IMR-90 (cell line): ENCODE data around the gene RAPGEF5. TPM values are rescaled to one million over a fixed set of nuclear protein-coding genes. Genes with fewer than 3 reads are reported as not detected.

Experiments
- ATAC-seq: fragments of 200-7000 bp; cut with Tn5 transposase; 2 replicates; pipeline ENCODE4 v1.9.1; 2020; ENCODE audit warnings: low read depth, mild to moderate bottlenecking, moderate library complexity
- BruUV-seq: library from RNA; stranded (reverse); fragments of 400-500 nt; replicated peaks from 2 replicates; lab custom pipeline; 2021; lab: Mats Ljungman, UMichigan
- CTCF ChIA-PET: fragments of 300-600 bp; formaldehyde crosslinking; extraction: SDS; loops from one replicate; lab custom pipeline; 2021; ENCODE audit warnings: antibody characterized with exemption; lab: Yijun Ruan, JAX
- POLR2A ChIA-PET: fragments of 300-600 bp; sonication (Branson Sonifier 250); formaldehyde crosslinking; loops from one replicate; lab custom pipeline; 2022; ENCODE audit warnings: antibody characterized with exemption; ENCODE audit not compliant: unreplicated experiment; lab: Charles Lee
- DNase-seq: peaks from one replicate; pipeline ENCODE4 v3.0.0; 2013
- H2AFZ ChIP-seq: replicated peaks from 2 replicates; pipeline ENCODE3; 2013; ENCODE audit warnings: low read length, mild to moderate bottlenecking; ENCODE audit not compliant: poor library complexity
- H2AK5ac ChIP-seq: 2 replicates; pipeline ENCODE4 v1.6.1; 2013; ENCODE audit warnings: low read depth, low read length, inconsistent platforms
- H2AK9ac ChIP-seq: replicated peaks from 2 replicates; pipeline ENCODE3; 2013; ENCODE audit warnings: mild to moderate bottlenecking, low read depth, low read length, moderate library complexity; ENCODE audit not compliant: poor library complexity
- H2BK120ac ChIP-seq: 2 replicates; pipeline ENCODE4 v1.6.1; 2013; ENCODE audit warnings: low read depth, low read length, inconsistent platforms
- H2BK15ac ChIP-seq: 3 replicates; pipeline ENCODE4 v1.6.1; 2013; ENCODE audit warnings: low read depth, low read length, inconsistent platforms
- H2BK20ac ChIP-seq: 2 replicates; pipeline ENCODE4 v1.6.1; 2013; ENCODE audit warnings: low read depth, mild to moderate bottlenecking, inconsistent platforms, low read length, moderate library complexity
- H2BK5ac ChIP-seq: 2 replicates; pipeline ENCODE4 v1.6.1; 2013; ENCODE audit warnings: mild to moderate bottlenecking, low read depth, low read length, inconsistent platforms; ENCODE audit not compliant: poor library complexity, severe bottlenecking
- H3K14ac ChIP-seq: replicated peaks from 2 replicates; pipeline ENCODE4 v1.6.1; 2013; ENCODE audit warnings: low read depth, low read length, inconsistent platforms
- H3K18ac ChIP-seq: 2 replicates; pipeline ENCODE4 v1.6.1; 2013; ENCODE audit warnings: low read depth, low read length, control low read depth
- H3K23ac ChIP-seq: 2 replicates; pipeline ENCODE4 v1.6.1; 2013; ENCODE audit warnings: low read depth, low read length, inconsistent platforms
- H3K27ac ChIP-seq: 2 replicates; pipeline ENCODE4 v1.5.1; 2013; ENCODE audit warnings: mild to moderate bottlenecking, control low read depth, low read length; ENCODE audit not compliant: insufficient read depth
- H3K27me3 ChIP-seq: 2 replicates; pipeline ENCODE4 v1.6.1; 2013; ENCODE audit warnings: low read length; ENCODE audit not compliant: control insufficient read depth, insufficient read depth
- H3K36me3 ChIP-seq: 2 replicates; pipeline ENCODE4 v1.6.1; 2013; ENCODE audit warnings: low read length, mixed read lengths; ENCODE audit not compliant: control insufficient read depth, insufficient read depth
- H3K4ac ChIP-seq: 2 replicates; pipeline ENCODE4 v1.6.1; 2013; ENCODE audit warnings: low read depth, low read length, inconsistent platforms
- H3K4me1 ChIP-seq: 2 replicates; pipeline ENCODE4 v1.6.1; 2013; ENCODE audit warnings: low read length, mixed read lengths; ENCODE audit not compliant: control insufficient read depth, insufficient read depth
- H3K4me2 ChIP-seq: 2 replicates; pipeline ENCODE4 v1.6.1; 2013; ENCODE audit warnings: low read depth, mild to moderate bottlenecking, control low read depth, low read length, moderate library complexity
- H3K4me3 ChIP-seq: 2 replicates; pipeline ENCODE4 v1.5.1; 2013; ENCODE audit warnings: low read depth, mild to moderate bottlenecking, control low read depth, low read length, moderate library complexity; ENCODE audit not compliant: insufficient read depth
- H3K56ac ChIP-seq: 2 replicates; pipeline ENCODE4 v1.6.1; 2013; ENCODE audit warnings: low read length, inconsistent platforms; ENCODE audit not compliant: insufficient read depth; ENCODE audit errors: extremely low read depth
- H3K79me1 ChIP-seq, 2 experiments: 2 replicates each; pipeline ENCODE4 v1.6.1; 2013; ENCODE audit warnings: low read length in 2 of 2, inconsistent platforms in 1 of 2, low read depth in 1 of 2
- H3K9ac ChIP-seq: 2 replicates; pipeline ENCODE4 v1.6.1; 2013; ENCODE audit warnings: low read depth, low read length, control low read depth
- H3K9me1 ChIP-seq: 2 replicates; pipeline ENCODE4 v1.6.1; 2013; ENCODE audit warnings: low read length, inconsistent platforms; ENCODE audit not compliant: insufficient read depth
- H3K9me3 ChIP-seq: 2 replicates; pipeline ENCODE4 v1.6.1; 2013; ENCODE audit warnings: low read length; ENCODE audit not compliant: control insufficient read depth, insufficient read depth
- H4K20me1 ChIP-seq: 2 replicates; pipeline ENCODE4 v1.6.1; 2013; ENCODE audit warnings: low read length, inconsistent platforms; ENCODE audit not compliant: insufficient read depth
- H4K5ac ChIP-seq: 2 replicates; pipeline ENCODE4 v1.6.1; 2013; ENCODE audit warnings: mild to moderate bottlenecking, low read depth, low read length, control low read depth
- H4K8ac ChIP-seq, 2 experiments: 2 replicates each; pipeline ENCODE4 v1.6.1; 2013; ENCODE audit warnings: low read depth in 2 of 2, low read length in 2 of 2, control low read depth in 1 of 2, inconsistent platforms in 1 of 2
- H4K91ac ChIP-seq: 2 replicates; pipeline ENCODE4 v1.6.1; 2013; ENCODE audit warnings: low read depth, low read length, inconsistent platforms; ENCODE audit not compliant: insufficient read depth
- BHLHE40 ChIP-seq: fragments of 150-350 bp; IDR thresholded peaks from 2 replicates; pipeline ENCODE4 v1.6.1; 2016; ENCODE audit warnings: mild to moderate bottlenecking, low read depth, low read length
- CHD1 ChIP-seq: IDR thresholded peaks from 2 replicates; pipeline ENCODE4 v1.6.1; 2012; ENCODE audit warnings: low read depth, low read length, improper control_type of control experiment
- FOS ChIP-seq: fragments of 150-350 bp; IDR thresholded peaks from 2 replicates; pipeline ENCODE4 v1.6.1; 2016; ENCODE audit warnings: low read depth, low read length
- MAFK ChIP-seq: IDR thresholded peaks from 2 replicates; pipeline ENCODE4 v1.6.1; 2012; ENCODE audit warnings: low read depth, low read length, improper control_type of control experiment
- MAZ ChIP-seq: IDR thresholded peaks from 2 replicates; pipeline ENCODE4 v1.6.1; 2012; ENCODE audit warnings: low read depth, mild to moderate bottlenecking, low read length, improper control_type of control experiment, moderate library complexity, borderline replicate concordance
- POLR2A ChIP-seq: IDR thresholded peaks from 2 replicates; pipeline ENCODE4 v1.6.1; 2012; ENCODE audit warnings: mild to moderate bottlenecking, low read depth, low read length
- RAD21 ChIP-seq: IDR thresholded peaks from 2 replicates; pipeline ENCODE4 v1.6.1; 2012; ENCODE audit warnings: low read length, improper control_type of control experiment
- RCOR1 ChIP-seq: IDR thresholded peaks from 2 replicates; pipeline ENCODE4 v1.6.1; 2012; ENCODE audit warnings: mild to moderate bottlenecking, low read length, improper control_type of control experiment; ENCODE audit not compliant: insufficient replicate concordance
- USF2 ChIP-seq: fragments of 150-350 bp; IDR thresholded peaks from 2 replicates; pipeline ENCODE4 v1.6.1; 2017; ENCODE audit warnings: mild to moderate bottlenecking, antibody characterized with exemption, low read length, low read depth
- WGBS, 2 experiments: methylation state at CpG; one replicate each; pipeline versions ENCODE4 v1.1.5 to v1.1.7; 2013; ENCODE audit warnings: missing lambda C conversion rate in 2 of 2; ENCODE audit not compliant: insufficient read length in 1 of 2; ENCODE audit errors: extremely low coverage in 2 of 2; 5-methylcytosine and 5-hydroxymethylcytosine counted together
- dilution Hi-C: fragments of 300-500 bp; cut with HindIII; formaldehyde crosslinking; loops from one replicate; pipeline ENCODE4 v1.14.3; 2018; ENCODE audit warnings: low sequenced_read_pairs; ENCODE audit not compliant: unreplicated experiment
- in situ Hi-C: fragments of 300-500 bp; cut with MboI; formaldehyde crosslinking; loops from 3 replicates; pipeline ENCODE4 v1.14.3; 2019; ENCODE audit warnings: low sequenced_read_pairs, inconsistent platforms, mixed read lengths
- intact Hi-C: fragments of 100-400 bp; cut with micrococcal nuclease; formaldehyde crosslinking; loops from 2 replicates; pipeline ENCODE4 v1.10.0; 2022
- polyA plus RNA-seq, 3 experiments: library from polyadenylated mRNA; depleted of rRNA; stranded (reverse); fragments of >200 nt; gene quantifications; 2 replicates each; pipeline ENCODE4 v1.2.3, GENCODE V29; 2012; ENCODE audit warnings: low replicate concordance in 1 of 3
- total RNA-seq: library from RNA; depleted of rRNA; stranded (reverse); fragments of >200 nt; gene quantifications from 2 replicates; pipeline ENCODE4 v1.2.3, GENCODE V29; 2012
- TF ChIP-seq, protein P1 (sequence below): fragments of 150-350 bp; IDR thresholded peaks from 2 replicates; pipeline ENCODE4 v1.6.1; 2016; ENCODE audit warnings: low read depth, mild to moderate bottlenecking, low read length, moderate library complexity, borderline replicate concordance
- TF ChIP-seq, protein P2 (sequence below): conservative IDR thresholded peaks from 2 replicates; pipeline ENCODE4 v1.5.1; 2012; ENCODE audit warnings: mild to moderate bottlenecking, low read depth, low read length, improper control_type of control experiment

RAPGEF5 gene
- total and polyA plus RNA-seq, 2 of the 4 experiments (the other 2 are of a cell fraction) = 0.05 to 0.18 TPM

- no peak overlapping the region for H4K8ac ChIP-seq
- no peak overlapping the region for H2BK120ac ChIP-seq
- peaks cover 2% of the 10 kb centered on the region; the same call in 1 of the 2 replicates for H3K27me3 ChIP-seq
- no peak overlapping the region for H4K91ac ChIP-seq
- H3K9ac ChIP-seq = no peak overlapping the region
- H3K4me3 ChIP-seq = no peak overlapping the region
- no peak overlapping the region for H2AFZ ChIP-seq
- H4K5ac ChIP-seq = no peak overlapping the region
- DNase-seq (no peak), ATAC-seq (no peak)
- H3K79me1 ChIP-seq = no peaks in the 10 kb centered on the region
- H3K36me3 ChIP-seq = no peaks in the 10 kb centered on the region
- no peak overlapping the region for H2AK9ac ChIP-seq
- 87% methylated on average over 3 of the region's 4 CpGs; no CpG with 5 or more reads in 1 of the 2 experiments for WGBS, 2 experiments
- H2AK5ac ChIP-seq = no peak overlapping the region
- H2BK5ac ChIP-seq = no peak overlapping the region
- no peaks in the 10 kb centered on the region for H4K20me1 ChIP-seq
- H3K4me1 ChIP-seq = no peaks in the 10 kb centered on the region
- ChIA-PET POLR2A (no interaction called here), CTCF (no interaction called here)
- in situ Hi-C loops = no loop called here
- intact Hi-C loops = no loop called here
- no peaks in the 10 kb centered on the region for H3K9me1 ChIP-seq
- BruUV-seq = no TSS peak
- no peak overlapping the region for H3K27ac ChIP-seq
- H3K56ac ChIP-seq = no peak overlapping the region
- H3K9me3 ChIP-seq = no peaks in the 10 kb centered on the region
- H3K18ac ChIP-seq = no peak overlapping the region
- H2BK15ac ChIP-seq = no peak overlapping the region
- H3K23ac ChIP-seq = no peak overlapping the region
- dilution Hi-C loops = no loop called here
- no peak overlapping the region for H3K4me2 ChIP-seq
- no peak overlapping the region for H3K4ac ChIP-seq
- H2BK20ac ChIP-seq = no peak overlapping the region
- TF ChIP-seq FOS = no peak
- no peak for TF ChIP-seq BHLHE40
- no peak for TF ChIP-seq USF2
- TF ChIP-seq CHD1 = no peak
- TF ChIP-seq MAFK = no peak
- no peak for TF ChIP-seq RCOR1
- no peak for TF ChIP-seq POLR2A
- TF ChIP-seq, protein P1, sequence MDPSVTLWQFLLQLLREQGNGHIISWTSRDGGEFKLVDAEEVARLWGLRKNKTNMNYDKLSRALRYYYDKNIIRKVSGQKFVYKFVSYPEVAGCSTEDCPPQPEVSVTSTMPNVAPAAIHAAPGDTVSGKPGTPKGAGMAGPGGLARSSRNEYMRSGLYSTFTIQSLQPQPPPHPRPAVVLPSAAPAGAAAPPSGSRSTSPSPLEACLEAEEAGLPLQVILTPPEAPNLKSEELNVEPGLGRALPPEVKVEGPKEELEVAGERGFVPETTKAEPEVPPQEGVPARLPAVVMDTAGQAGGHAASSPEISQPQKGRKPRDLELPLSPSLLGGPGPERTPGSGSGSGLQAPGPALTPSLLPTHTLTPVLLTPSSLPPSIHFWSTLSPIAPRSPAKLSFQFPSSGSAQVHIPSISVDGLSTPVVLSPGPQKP = no peak
- TF ChIP-seq MAZ = no peak
- TF ChIP-seq, protein P2, sequence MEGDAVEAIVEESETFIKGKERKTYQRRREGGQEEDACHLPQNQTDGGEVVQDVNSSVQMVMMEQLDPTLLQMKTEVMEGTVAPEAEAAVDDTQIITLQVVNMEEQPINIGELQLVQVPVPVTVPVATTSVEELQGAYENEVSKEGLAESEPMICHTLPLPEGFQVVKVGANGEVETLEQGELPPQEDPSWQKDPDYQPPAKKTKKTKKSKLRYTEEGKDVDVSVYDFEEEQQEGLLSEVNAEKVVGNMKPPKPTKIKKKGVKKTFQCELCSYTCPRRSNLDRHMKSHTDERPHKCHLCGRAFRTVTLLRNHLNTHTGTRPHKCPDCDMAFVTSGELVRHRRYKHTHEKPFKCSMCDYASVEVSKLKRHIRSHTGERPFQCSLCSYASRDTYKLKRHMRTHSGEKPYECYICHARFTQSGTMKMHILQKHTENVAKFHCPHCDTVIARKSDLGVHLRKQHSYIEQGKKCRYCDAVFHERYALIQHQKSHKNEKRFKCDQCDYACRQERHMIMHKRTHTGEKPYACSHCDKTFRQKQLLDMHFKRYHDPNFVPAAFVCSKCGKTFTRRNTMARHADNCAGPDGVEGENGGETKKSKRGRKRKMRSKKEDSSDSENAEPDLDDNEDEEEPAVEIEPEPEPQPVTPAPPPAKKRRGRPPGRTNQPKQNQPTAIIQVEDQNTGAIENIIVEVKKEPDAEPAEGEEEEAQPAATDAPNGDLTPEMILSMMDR = no peak
- no peak for TF ChIP-seq RAD21
- H3K14ac ChIP-seq = no peak overlapping the region
These were observed 137.9 kb downstream of the RAPGEF5 start for GRCh38 chr7:22219036-22219435.
